Spinal cord (tissue), 10 donors: ENCODE measurements around the gene OBSCN. TPM values are rescaled to one million over a fixed set of nuclear protein-coding genes. Genes with fewer than 3 reads are reported as not detected.

Experiments
- DNase-seq, 6 donors: peaks; one replicate each; pipeline versions ENCODE4 v3.0.0 to v3.0.0-alpha.2; 2013 to 2015; ENCODE audit warnings: low spot score in 6 of 6, low read depth in 4 of 6
- H3K27ac ChIP-seq: one replicate; pipeline ENCODE4 v1.5.1; 2013; ENCODE audit warnings: low read depth, low read length, control low read depth
- H3K27me3 ChIP-seq: one replicate; pipeline ENCODE4 v1.6.1; 2013; ENCODE audit warnings: low read length; ENCODE audit not compliant: control insufficient read depth, insufficient read depth
- H3K36me3 ChIP-seq: one replicate; pipeline ENCODE4 v1.6.1; 2013; ENCODE audit warnings: low read length; ENCODE audit not compliant: control insufficient read depth, insufficient read depth
- H3K4me1 ChIP-seq: one replicate; pipeline ENCODE4 v1.6.1; 2013; ENCODE audit warnings: low read length; ENCODE audit not compliant: control insufficient read depth, insufficient read depth
- H3K4me3 ChIP-seq: one replicate; pipeline ENCODE4 v1.5.1; 2013; ENCODE audit warnings: low read depth, low read length, control low read depth
- H3K9me3 ChIP-seq: one replicate; pipeline ENCODE4 v1.6.1; 2013; ENCODE audit warnings: low read length; ENCODE audit not compliant: control insufficient read depth, insufficient read depth
- WGBS: methylation state at CpG from one replicate; pipeline ENCODE4 v1.1.5; 2013; ENCODE audit warnings: missing lambda C conversion rate; ENCODE audit not compliant: insufficient coverage; 5-methylcytosine and 5-hydroxymethylcytosine counted together
- polyA plus RNA-seq, 2 donors: library from polyadenylated mRNA; unstranded; fragments of 120-200 nt; gene quantifications; one replicate each; pipeline ENCODE4 v1.2.1, GENCODE V29; 2013; ENCODE audit not compliant: insufficient read length in 2 of 2
- total RNA-seq, 2 donors: library from RNA; depleted of rRNA in 1 of 2; stranded (reverse); fragments of 120-200 nt in 1 of 2; fragments of >200 nt in 1 of 2; gene quantifications; one replicate each; pipeline versions ENCODE4 v1.2.3 to v1.2.4, GENCODE V29; 2013 to 2014
- donor health status: healthy.

The OBSCN gene
- total and polyA plus RNA-seq, 4 donors = 13.5 to 27.2 (median 22.0) TPM

GRCh38 chr1:228256626-228257375 lies 49.0 kb downstream of the OBSCN start:
- WGBS = 96% methylated on average over 21 of the region's 24 CpGs
- H3K27ac ChIP-seq = no peak overlapping the region
- DNase-seq = no peak

GRCh38 chr1:228258486-228258885 lies 50.6 kb downstream of the OBSCN start:
- no CpG with 5 or more reads among the region's 1 CpG for WGBS
- Histone ChIP-seq H3K4me3 (no peak overlapping the region), H3K4me1 (no peaks in the 10 kb centered on the region), H3K27ac (no peak overlapping the region), H3K36me3 (peaks cover 7% of the 10 kb centered on the region), H3K9me3 (peaks cover 4% of the 10 kb centered on the region), H3K27me3 (no peaks in the 10 kb centered on the region)
- DNase-seq = no peak

More at GRCh38 chr1:228256626-228257375, 49.0 kb downstream of the OBSCN start:
- Histone ChIP-seq H3K36me3 (peaks cover 6% of the 10 kb centered on the region), H3K4me3 (no peak overlapping the region), H3K9me3 (peaks cover 4% of the 10 kb centered on the region), H3K4me1 (no peaks in the 10 kb centered on the region), H3K27me3 (no peaks in the 10 kb centered on the region)

- no peak for DNase-seq
- no peaks in the 10 kb centered on the region for H3K27me3 ChIP-seq
- peaks cover 16% of the 10 kb centered on the region for H3K36me3 ChIP-seq
- no peak overlapping the region for H3K4me3 ChIP-seq
- H3K27ac ChIP-seq = no peak overlapping the region
- no peaks in the 10 kb centered on the region for H3K4me1 ChIP-seq
- peaks cover 4% of the 10 kb centered on the region for H3K9me3 ChIP-seq
- WGBS = 98% methylated on average over 9 of the region's 9 CpGs
Measured at GRCh38 chr1:228259368-228259894, 51.6 kb downstream of the OBSCN start.

- H3K27ac ChIP-seq = no peak overlapping the region
- no peaks in the 10 kb centered on the region for H3K27me3 ChIP-seq
- H3K9me3 ChIP-seq = peaks cover 4% of the 10 kb centered on the region
- WGBS = 86% methylated on average over 1 of the region's 3 CpGs
- H3K4me3 ChIP-seq = no peak overlapping the region
- no peak for DNase-seq
- H3K36me3 ChIP-seq = peaks cover 17% of the 10 kb centered on the region
- H3K4me1 ChIP-seq = no peaks in the 10 kb centered on the region
Measured at GRCh38 chr1:228259951-228260350, 52.1 kb downstream of the OBSCN start.

- DNase-seq = no peak
- H3K36me3 ChIP-seq = peaks cover 14% of the 10 kb centered on the region
- no CpG with 5 or more reads among the region's 1 CpG for WGBS
- no peak overlapping the region for H3K4me3 ChIP-seq
- H3K27ac ChIP-seq = no peak overlapping the region
- H3K9me3 ChIP-seq = peaks cover 4% of the 10 kb centered on the region
- H3K4me1 ChIP-seq = no peaks in the 10 kb centered on the region
- no peaks in the 10 kb centered on the region for H3K27me3 ChIP-seq
Measured at GRCh38 chr1:228261706-228262105, 53.9 kb downstream of the OBSCN start.

GRCh38 chr1:228262475-228262874 lies 54.6 kb downstream of the OBSCN start:
- Histone ChIP-seq H3K27ac (no peak overlapping the region), H3K36me3 (peaks cover 10% of the 10 kb centered on the region), H3K9me3 (peaks cover 2% of the 10 kb centered on the region), H3K27me3 (no peaks in the 10 kb centered on the region), H3K4me3 (no peak overlapping the region), H3K4me1 (no peaks in the 10 kb centered on the region)
- DNase-seq = no peak
- 100% methylated on average over 1 of the region's 1 CpG for WGBS

- 96% methylated on average over 9 of the region's 10 CpGs for WGBS
Measured at GRCh38 chr1:228263636-228264035, 55.8 kb downstream of the OBSCN start.

GRCh38 chr1:228264090-228264829 lies 56.4 kb downstream of the OBSCN start:
- 85% methylated on average over 23 of the region's 24 CpGs for WGBS
- no peak for DNase-seq
- Histone ChIP-seq H3K27me3 (no peaks in the 10 kb centered on the region), H3K4me1 (no peaks in the 10 kb centered on the region), H3K27ac (no peak overlapping the region), H3K4me3 (no peak overlapping the region), H3K9me3 (peaks cover 2% of the 10 kb centered on the region), H3K36me3 (peaks cover 22% of the 10 kb centered on the region)

More at GRCh38 chr1:228263636-228264035, 55.8 kb downstream of the OBSCN start:
- no peak for DNase-seq
- Histone ChIP-seq H3K36me3 (peaks cover 18% of the 10 kb centered on the region), H3K27ac (no peak overlapping the region), H3K4me1 (no peaks in the 10 kb centered on the region), H3K27me3 (no peaks in the 10 kb centered on the region), H3K4me3 (no peak overlapping the region), H3K9me3 (peaks cover 2% of the 10 kb centered on the region)

- no peak for DNase-seq
- Histone ChIP-seq H3K27me3 (no peaks in the 10 kb centered on the region), H3K4me3 (no peak overlapping the region), H3K4me1 (no peaks in the 10 kb centered on the region), H3K9me3 (no peaks in the 10 kb centered on the region), H3K36me3 (peaks cover 22% of the 10 kb centered on the region), H3K27ac (no peak overlapping the region)
Measured at GRCh38 chr1:228265167-228265566, 57.3 kb downstream of the OBSCN start.
